PFSK-1 (cell line): Measurements from ENCODE around the gene HOXB3.

ENCODE experiments used
- POLR2AphosphoS5 ChIP-seq: IDR thresholded peaks from 2 replicates; pipeline ENCODE4 v1.6.1; 2012; ENCODE audit warnings: low read depth, mild to moderate bottlenecking, control low read depth, low read length, moderate library complexity
- SIN3A ChIP-seq: IDR thresholded peaks from 2 replicates; pipeline ENCODE4 v1.6.1; 2012; ENCODE audit warnings: mild to moderate bottlenecking, low read length, moderate library complexity, borderline replicate concordance; ENCODE audit not compliant: insufficient read depth
- TAF1 ChIP-seq: IDR thresholded peaks from 2 replicates; pipeline ENCODE4 v1.6.1; 2012; ENCODE audit warnings: low read length, control low read depth, borderline replicate concordance; ENCODE audit not compliant: insufficient read depth
- TF ChIP-seq, protein P1 (sequence below), 2 experiments: IDR thresholded peaks; 2 replicates each; pipeline versions ENCODE4 v1.6.1 to v1.8.0; 2011 to 2012; ENCODE audit warnings: low read depth in 2 of 2, low read length in 2 of 2, control low read depth in 1 of 2, inconsistent platforms in 1 of 2, mild to moderate bottlenecking in 1 of 2, moderate library complexity in 1 of 2; ENCODE audit not compliant: insufficient read depth in 1 of 2

DNA sequence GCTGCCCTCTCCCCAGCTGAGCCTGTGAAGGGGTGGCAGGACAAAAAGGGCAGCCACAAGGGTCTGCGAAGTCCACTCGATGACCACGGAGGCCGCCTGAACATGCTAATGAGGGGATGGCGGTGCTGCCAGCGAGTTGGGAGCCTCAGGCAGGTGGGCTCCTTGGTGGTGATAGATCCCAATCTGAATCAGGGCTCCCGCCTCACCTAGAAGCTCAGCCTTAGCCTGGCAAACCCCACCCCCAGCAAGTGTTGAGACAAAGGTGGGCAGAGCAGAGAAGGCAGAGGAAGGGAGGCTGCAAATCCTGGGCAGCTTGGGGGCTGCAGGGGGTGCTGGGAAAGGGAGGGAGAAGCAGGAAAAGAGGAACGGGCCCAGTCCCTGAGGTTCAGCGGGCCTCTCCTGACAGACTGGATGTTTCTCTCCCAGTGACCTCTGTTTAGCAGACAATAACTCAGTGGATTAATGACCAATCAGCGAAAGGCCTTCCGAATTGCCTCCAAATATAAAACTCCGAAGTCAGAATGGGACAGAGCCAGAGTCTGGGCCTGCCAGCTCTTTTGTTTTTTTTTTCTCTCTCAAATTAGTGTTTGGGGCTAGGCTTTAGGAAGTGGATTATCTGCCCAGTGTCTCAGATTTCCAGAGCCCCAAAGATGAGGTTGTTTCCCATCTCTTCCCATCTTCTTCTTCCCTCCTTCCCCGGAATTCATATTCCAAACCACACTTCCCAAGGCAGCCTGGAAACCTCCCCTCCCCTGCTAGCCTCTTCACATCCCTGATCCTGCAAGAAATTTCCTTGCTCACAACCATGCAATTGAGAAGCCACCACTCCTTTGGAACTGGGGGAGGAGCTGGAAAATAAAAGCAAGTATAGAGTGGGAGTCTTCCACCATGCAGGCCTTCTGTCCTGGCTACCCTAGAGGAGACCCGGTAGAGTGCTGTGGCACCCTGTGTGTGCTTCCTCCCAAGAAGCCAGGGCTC is 29.9 kb downstream of the HOXB3 start:
- TF ChIP-seq, protein P1, sequence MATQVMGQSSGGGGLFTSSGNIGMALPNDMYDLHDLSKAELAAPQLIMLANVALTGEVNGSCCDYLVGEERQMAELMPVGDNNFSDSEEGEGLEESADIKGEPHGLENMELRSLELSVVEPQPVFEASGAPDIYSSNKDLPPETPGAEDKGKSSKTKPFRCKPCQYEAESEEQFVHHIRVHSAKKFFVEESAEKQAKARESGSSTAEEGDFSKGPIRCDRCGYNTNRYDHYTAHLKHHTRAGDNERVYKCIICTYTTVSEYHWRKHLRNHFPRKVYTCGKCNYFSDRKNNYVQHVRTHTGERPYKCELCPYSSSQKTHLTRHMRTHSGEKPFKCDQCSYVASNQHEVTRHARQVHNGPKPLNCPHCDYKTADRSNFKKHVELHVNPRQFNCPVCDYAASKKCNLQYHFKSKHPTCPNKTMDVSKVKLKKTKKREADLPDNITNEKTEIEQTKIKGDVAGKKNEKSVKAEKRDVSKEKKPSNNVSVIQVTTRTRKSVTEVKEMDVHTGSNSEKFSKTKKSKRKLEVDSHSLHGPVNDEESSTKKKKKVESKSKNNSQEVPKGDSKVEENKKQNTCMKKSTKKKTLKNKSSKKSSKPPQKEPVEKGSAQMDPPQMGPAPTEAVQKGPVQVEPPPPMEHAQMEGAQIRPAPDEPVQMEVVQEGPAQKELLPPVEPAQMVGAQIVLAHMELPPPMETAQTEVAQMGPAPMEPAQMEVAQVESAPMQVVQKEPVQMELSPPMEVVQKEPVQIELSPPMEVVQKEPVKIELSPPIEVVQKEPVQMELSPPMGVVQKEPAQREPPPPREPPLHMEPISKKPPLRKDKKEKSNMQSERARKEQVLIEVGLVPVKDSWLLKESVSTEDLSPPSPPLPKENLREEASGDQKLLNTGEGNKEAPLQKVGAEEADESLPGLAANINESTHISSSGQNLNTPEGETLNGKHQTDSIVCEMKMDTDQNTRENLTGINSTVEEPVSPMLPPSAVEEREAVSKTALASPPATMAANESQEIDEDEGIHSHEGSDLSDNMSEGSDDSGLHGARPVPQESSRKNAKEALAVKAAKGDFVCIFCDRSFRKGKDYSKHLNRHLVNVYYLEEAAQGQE (IDR thresholded peaks at IDR 0.05; ENCODE audit: insufficient read depth in 1 of 2, low read depth in 2 of 2, low read length in 2 of 2): no peak
- TF ChIP-seq POLR2AphosphoS5 (no peak), TAF1 (no peak), SIN3A (no peak)
